CD14-positive monocyte (primary cell): ENCODE measurements around the gene MAPK8IP1. TPM values are rescaled to one million over a fixed set of nuclear protein-coding genes. Genes with fewer than 3 reads are reported as not detected.

ENCODE experiments used
- DNase-seq, 3 donors: peaks; one replicate each; pipeline ENCODE4 v3.0.0-alpha.2; 2011 to 2022
- H2AFZ ChIP-seq: 2 replicates; pipeline ENCODE4 v1.6.0; 2012; ENCODE audit warnings: mild to moderate bottlenecking, low read depth, low read length, inconsistent platforms; ENCODE audit not compliant: insufficient read depth, poor library complexity, severe bottlenecking
- H3K27ac ChIP-seq, 2 donors: 1 replicate in 1 of 2; 2 replicates in 1 of 2; pipeline ENCODE4 v1.5.1; 2012 to 2013; ENCODE audit warnings: low read length in 2 of 2, control low read depth in 1 of 2, inconsistent platforms in 1 of 2, low read depth in 1 of 2, mild to moderate bottlenecking in 1 of 2
- H3K27me3 ChIP-seq, 2 donors: one replicate each; pipeline versions ENCODE4 v1.6.0 to v1.6.1; 2011 to 2013; ENCODE audit warnings: low read length in 2 of 2; ENCODE audit not compliant: control insufficient read depth in 2 of 2, insufficient read depth in 2 of 2
- H3K36me3 ChIP-seq, 2 donors: replicated peaks in 1 of 2; 1 replicate in 1 of 2; 2 replicates in 1 of 2; pipeline versions ENCODE4 v1.5.1 to v1.6.1; 2012 to 2013; ENCODE audit warnings: low read length in 2 of 2, control low read depth in 1 of 2, inconsistent platforms in 1 of 2, mild to moderate bottlenecking in 1 of 2; ENCODE audit not compliant: insufficient read depth in 2 of 2, control insufficient read depth in 1 of 2
- H3K4me1 ChIP-seq, 2 donors: 1 replicate in 1 of 2; 2 replicates in 1 of 2; pipeline versions ENCODE4 v1.5.1 to v1.6.1; 2012 to 2013; ENCODE audit warnings: low read length in 2 of 2, control low read depth in 1 of 2, inconsistent platforms in 1 of 2, mild to moderate bottlenecking in 1 of 2, moderate library complexity in 1 of 2; ENCODE audit not compliant: insufficient read depth in 2 of 2, control insufficient read depth in 1 of 2
- H3K4me2 ChIP-seq: replicated peaks from 2 replicates; pipeline ENCODE3; 2012; ENCODE audit warnings: low read length, moderate library complexity, mild to moderate bottlenecking; ENCODE audit not compliant: poor library complexity, severe bottlenecking; ENCODE audit errors: extremely low read depth
- H3K4me3 ChIP-seq, 3 experiments: fragments of 200-600 bp in 1 of 3; sonication (generic) in 1 of 3; replicated peaks in 1 of 3; 1 replicate in 2 of 3; 2 replicates in 1 of 3; pipeline ENCODE4 v1.5.1; 2011 to 2013; ENCODE audit warnings: low read length in 3 of 3, mild to moderate bottlenecking in 3 of 3, control low read depth in 2 of 3, low read depth in 2 of 3, inconsistent platforms in 1 of 3, moderate library complexity in 1 of 3
- H3K79me2 ChIP-seq: 2 replicates; pipeline ENCODE4 v1.6.0; 2012; ENCODE audit warnings: mild to moderate bottlenecking, control low read depth, inconsistent platforms, low read length, moderate library complexity; ENCODE audit not compliant: insufficient read depth
- H3K9ac ChIP-seq: 2 replicates; pipeline ENCODE4 v1.6.0; 2017; ENCODE audit warnings: low read length, mild to moderate bottlenecking; ENCODE audit not compliant: insufficient read depth, poor library complexity, severe bottlenecking
- H3K9me3 ChIP-seq, 2 donors: replicated peaks in 1 of 2; 1 replicate in 1 of 2; 2 replicates in 1 of 2; pipeline versions ENCODE4 v1.5.1 to v1.6.1; 2012 to 2013; ENCODE audit warnings: low read length in 2 of 2, control low read depth in 1 of 2; ENCODE audit not compliant: control insufficient read depth in 1 of 2, insufficient read depth in 1 of 2
- H4K20me1 ChIP-seq: 2 replicates; pipeline ENCODE4 v1.6.0; 2012; ENCODE audit warnings: mild to moderate bottlenecking, low read length, control low read depth, moderate library complexity; ENCODE audit not compliant: insufficient read depth
- H3K27ac Mint-ChIP-seq, 7 donors: one replicate each; pipeline ENCODE4 v1.8.0; 2020; ENCODE audit warnings: mild to moderate bottlenecking in 7 of 7, mixed read lengths in 7 of 7, moderate library complexity in 6 of 7, inconsistent platforms in 2 of 7
- H3K27me3 Mint-ChIP-seq, 3 donors: one replicate each; pipeline ENCODE4 v1.8.0; 2021 to 2022; ENCODE audit warnings: low read depth in 3 of 3, mild to moderate bottlenecking in 3 of 3, mixed read lengths in 3 of 3, moderate library complexity in 3 of 3, inconsistent platforms in 1 of 3
- H3K36me3 Mint-ChIP-seq, 2 donors: one replicate each; pipeline ENCODE4 v1.8.0; 2020; ENCODE audit warnings: mixed read lengths in 2 of 2, inconsistent platforms in 1 of 2, mild to moderate bottlenecking in 1 of 2
- H3K4me1 Mint-ChIP-seq: one replicate; pipeline ENCODE4 v1.8.0; 2020; ENCODE audit warnings: mild to moderate bottlenecking, mixed read lengths
- H3K4me3 Mint-ChIP-seq, 2 donors: one replicate each; pipeline ENCODE4 v1.8.0; 2020; ENCODE audit warnings: mild to moderate bottlenecking in 2 of 2, mixed read lengths in 2 of 2, moderate library complexity in 1 of 2
- H3K9me3 Mint-ChIP-seq, 7 donors: one replicate each; pipeline ENCODE4 v1.8.0; 2020 to 2022; ENCODE audit warnings: mixed read lengths in 7 of 7, mild to moderate bottlenecking in 6 of 7, moderate library complexity in 6 of 7, inconsistent platforms in 2 of 7
- CTCF ChIP-seq: fragments of 200-600 bp; IDR thresholded peaks from one replicate; pipeline ENCODE4 v1.8.0; 2022; ENCODE audit warnings: antibody characterized with exemption, mild to moderate bottlenecking
- WGBS: methylation state at CpG from one replicate; pipeline ENCODE4 v1.1.5; 2013; ENCODE audit warnings: missing lambda C conversion rate; ENCODE audit not compliant: insufficient coverage; 5-methylcytosine and 5-hydroxymethylcytosine counted together
- intact Hi-C, 2 donors: fragments of 100-400 bp; cut with micrococcal nuclease; formaldehyde crosslinking; loops; one replicate each; pipeline versions ENCODE4 v1.15.0 to v1.15.1; 2023
- polyA plus RNA-seq, 3 donors: library from polyadenylated mRNA; depleted of rRNA in 1 of 3; unstranded in 2 of 3; stranded (reverse) in 1 of 3; fragments of 300-500 nt in 2 of 3; fragments of >200 nt in 1 of 3; fragmentation: Illumina TruSeq in 2 of 3; gene quantifications; 1 replicate in 2 of 3; 2 replicates in 1 of 3; pipeline ENCODE4 v1.2.3, GENCODE V29; 2012 to 2021

MAPK8IP1 gene
- polyA plus RNA-seq, 3 donors: 0.93 TPM; not detected in 2

GRCh38 chr11:45885921-45886721, 670 bp downstream of the MAPK8IP1 start:
- peaks cover 17 to 46% (median 29%) of the 10 kb centered on the region in 3 donors for H3K27me3 Mint-ChIP-seq
- Histone ChIP-seq H4K20me1 (peaks cover 25% of the 10 kb centered on the region), H3K27me3 (peaks cover 14 to 26% of the 10 kb centered on the region in 2 donors), H3K27ac (no peak overlapping the region), H3K4me3 (peak overlapping the region in 1 of 3 experiments; percentile 63), H3K9ac (no peak overlapping the region), H3K36me3 (peaks cover 13 to 15% of the 10 kb centered on the region in 2 donors), H3K4me1 (peaks cover 5 to 6% of the 10 kb centered on the region in 2 donors), H3K79me2 (no peaks in the 10 kb centered on the region), H3K9me3 (no peaks in the 10 kb centered on the region), H3K4me2 (peak overlapping the region; percentile 64), H2AFZ (no peak overlapping the region)
- no peak for TF ChIP-seq CTCF
- DNase-seq: no peak
- no peak overlapping the region for H3K27ac Mint-ChIP-seq
- peaks cover 3% of the 10 kb centered on the region for H3K4me1 Mint-ChIP-seq
- intact Hi-C loops: no loop called here
- WGBS: 11% methylated on average over 10 of the region's 43 CpGs
- H3K9me3 Mint-ChIP-seq: peaks cover 0 to 5% (median 0%) of the 10 kb centered on the region in 7 donors
- H3K4me3 Mint-ChIP-seq: peak overlapping the region; percentile 24 to 37
- peaks cover 13 to 14% of the 10 kb centered on the region in 2 donors for H3K36me3 Mint-ChIP-seq

- peaks cover 5 to 6% of the 10 kb centered on the region in 2 donors for H3K36me3 ChIP-seq
- WGBS: no CpG with 5 or more reads among the region's 4 CpGs
Observed at GRCh38 chr11:45886816-45887520, 1.5 kb downstream of the MAPK8IP1 start.

More at GRCh38 chr11:45886816-45887520, 1.5 kb downstream of the MAPK8IP1 start:
- Histone ChIP-seq H3K27me3 (peaks cover 14 to 26% of the 10 kb centered on the region in 2 donors), H4K20me1 (peaks cover 25% of the 10 kb centered on the region), H3K79me2 (no peaks in the 10 kb centered on the region), H3K9ac (no peak overlapping the region), H3K4me1 (peaks cover 5 to 6% of the 10 kb centered on the region in 2 donors), H2AFZ (no peak overlapping the region), H3K27ac (no peak overlapping the region), H3K9me3 (no peaks in the 10 kb centered on the region), H3K4me2 (no peak overlapping the region), H3K4me3 (no peak overlapping the region)
- H3K27me3 Mint-ChIP-seq: peaks cover 20 to 46% (median 29%) of the 10 kb centered on the region in 3 donors
- H3K4me1 Mint-ChIP-seq: peaks cover 3% of the 10 kb centered on the region
- H3K27ac Mint-ChIP-seq: no peak overlapping the region
- no peak for DNase-seq
- TF ChIP-seq CTCF: no peak
- intact Hi-C loops: no loop called here
- H3K36me3 Mint-ChIP-seq: peaks cover 5 to 6% of the 10 kb centered on the region in 2 donors
- H3K9me3 Mint-ChIP-seq: peaks cover 0 to 5% (median 0%) of the 10 kb centered on the region in 7 donors
- H3K4me3 Mint-ChIP-seq: peak overlapping the region in 1 of 2 donors; percentile 37
